HEK293 (cell line): ENCODE data around the gene NUAK1.

Source experiments
- CTCF ChIA-PET: fragments of 350-600 bp; formaldehyde crosslinking; extraction: SDS; loops from one replicate; lab custom pipeline; 2021; ENCODE audit warnings: antibody characterized with exemption; lab: Yijun Ruan, JAX
- POLR2A ChIA-PET: fragments of 300-600 bp; formaldehyde crosslinking; extraction: SDS; loops from one replicate; lab custom pipeline; 2020; ENCODE audit warnings: antibody characterized with exemption, inconsistent platforms; lab: Yijun Ruan, JAX
- H3K27ac ChIP-seq: fragments of 200-500 bp; sonication (Bioruptor generic); 2 replicates; pipeline ENCODE4 v1.5.1; 2014; ENCODE audit warnings: low read depth, low read length, control low read depth, inconsistent platforms; ENCODE audit errors: extremely low read depth
- H3K36me3 ChIP-seq, 2 experiments: fragments of 200-500 bp in 1 of 2; sonication (Bioruptor generic) in 1 of 2; 1 replicate in 1 of 2; 2 replicates in 1 of 2; pipeline ENCODE4 v1.5.1; 2014 to 2017; ENCODE audit warnings: inconsistent platforms in 2 of 2, low read length in 2 of 2; ENCODE audit not compliant: control insufficient read depth in 2 of 2, insufficient read depth in 1 of 2
- H3K4me1 ChIP-seq: fragments of 200-500 bp; sonication (Bioruptor generic); 2 replicates; pipeline ENCODE4 v1.5.1; 2014; ENCODE audit warnings: mild to moderate bottlenecking, low read length, inconsistent platforms; ENCODE audit not compliant: control insufficient read depth, insufficient read depth
- H3K4me3 ChIP-seq: 2 replicates; pipeline ENCODE4 v1.5.1; 2011; ENCODE audit warnings: low read depth, mild to moderate bottlenecking, control low read depth, low read length, moderate library complexity
- H3K9me3 ChIP-seq: fragments of 200-500 bp; sonication (Bioruptor generic); 2 replicates; pipeline ENCODE4 v1.5.1; 2014; ENCODE audit warnings: low read depth, low read length, inconsistent platforms; ENCODE audit not compliant: control insufficient read depth, insufficient read depth
- EGR2 ChIP-seq: fragments of 450-650 bp; formaldehyde crosslinking; IDR thresholded peaks from 2 replicates; pipeline ENCODE4 v1.5.1; 2016; ENCODE audit warnings: low read depth, missing biosample characterization, missing genetic modification characterization
- HOXA7 ChIP-seq: sonication (generic); formaldehyde crosslinking; IDR thresholded peaks from 2 replicates; pipeline ENCODE4 v1.8.1; 2022; ENCODE audit warnings: missing genetic modification reagents, borderline replicate concordance
- MZF1 ChIP-seq: fragments of 450-650 bp; formaldehyde crosslinking; IDR thresholded peaks from 2 replicates; pipeline ENCODE4 v1.5.1; 2017; ENCODE audit warnings: missing biosample characterization, missing genetic modification characterization, borderline replicate concordance
- PRDM10 ChIP-seq: fragments of 450-650 bp; formaldehyde crosslinking; IDR thresholded peaks from 2 replicates; pipeline ENCODE4 v1.5.1; 2016; ENCODE audit warnings: missing biosample characterization, missing genetic modification characterization
- RBAK ChIP-seq: fragments of 450-650 bp; formaldehyde crosslinking; IDR thresholded peaks from 2 replicates; pipeline ENCODE4 v1.5.1; 2016; ENCODE audit warnings: missing biosample characterization, missing genetic modification characterization
- SP2 ChIP-seq: fragments of 450-650 bp; formaldehyde crosslinking; IDR thresholded peaks from 2 replicates; pipeline ENCODE4 v1.5.1; 2016; ENCODE audit warnings: missing biosample characterization, missing genetic modification characterization
- TSHZ1 ChIP-seq: fragments of 450-650 bp; formaldehyde crosslinking; IDR thresholded peaks from 2 replicates; pipeline ENCODE4 v1.5.1; 2016; ENCODE audit warnings: missing biosample characterization, missing genetic modification characterization, borderline replicate concordance
- WT1 ChIP-seq: fragments of 450-650 bp; formaldehyde crosslinking; IDR thresholded peaks from 2 replicates; pipeline ENCODE4 v1.5.1; 2016; ENCODE audit warnings: missing biosample characterization, missing genetic modification characterization
- ZBTB20 ChIP-seq: fragments of 450-650 bp; formaldehyde crosslinking; IDR thresholded peaks from 2 replicates; pipeline ENCODE4 v1.5.1; 2016; ENCODE audit warnings: missing biosample characterization, missing genetic modification characterization
- ZNF133 ChIP-seq: fragments of 450-650 bp; formaldehyde crosslinking; IDR thresholded peaks from 2 replicates; pipeline ENCODE4 v1.5.1; 2016; ENCODE audit warnings: missing biosample characterization, missing genetic modification characterization
- ZNF174 ChIP-seq: fragments of 450-650 bp; formaldehyde crosslinking; IDR thresholded peaks from 2 replicates; pipeline ENCODE4 v1.5.0; 2017; ENCODE audit warnings: missing biosample characterization, mild to moderate bottlenecking, missing genetic modification characterization
- ZNF341 ChIP-seq: fragments of 450-650 bp; formaldehyde crosslinking; IDR thresholded peaks from 2 replicates; pipeline ENCODE4; 2016; ENCODE audit warnings: low read depth, missing biosample characterization, missing genetic modification characterization
- ZNF350 ChIP-seq: fragments of 450-650 bp; formaldehyde crosslinking; IDR thresholded peaks from 2 replicates; pipeline ENCODE4 v1.5.0; 2017; ENCODE audit warnings: missing biosample characterization, mild to moderate bottlenecking, missing genetic modification characterization
- ZNF366 ChIP-seq: fragments of 450-650 bp; formaldehyde crosslinking; conservative IDR thresholded peaks from 2 replicates; pipeline ENCODE4 v1.5.1; 2016; ENCODE audit warnings: missing biosample characterization, missing genetic modification characterization
- ZNF394 ChIP-seq: fragments of 450-650 bp; formaldehyde crosslinking; IDR thresholded peaks from 2 replicates; pipeline ENCODE4 v1.5.1; 2016; ENCODE audit warnings: missing biosample characterization, missing genetic modification characterization, mild to moderate bottlenecking, moderate library complexity, borderline replicate concordance
- ZNF501 ChIP-seq: fragments of 450-650 bp; formaldehyde crosslinking; IDR thresholded peaks from 2 replicates; pipeline ENCODE4 v1.5.1; 2016; ENCODE audit warnings: missing biosample characterization, missing genetic modification characterization
- ZNF510 ChIP-seq: fragments of 450-650 bp; formaldehyde crosslinking; IDR thresholded peaks from 2 replicates; pipeline ENCODE4 v1.5.1; 2018; ENCODE audit warnings: mild to moderate bottlenecking, missing genetic modification characterization, missing biosample characterization; ENCODE audit not compliant: insufficient replicate concordance
- ZNF530 ChIP-seq: fragments of 450-650 bp; formaldehyde crosslinking; IDR thresholded peaks from 2 replicates; pipeline ENCODE4 v1.5.1; 2016; ENCODE audit warnings: low read depth, missing biosample characterization, missing genetic modification characterization
- ZNF549 ChIP-seq: fragments of 450-650 bp; IDR thresholded peaks from 2 replicates; pipeline ENCODE4 v1.5.1; 2018; ENCODE audit warnings: missing biosample characterization, missing genetic modification characterization, mild to moderate bottlenecking, inconsistent platforms, moderate library complexity
- ZNF560 ChIP-seq: fragments of 450-650 bp; formaldehyde crosslinking; IDR thresholded peaks from 2 replicates; pipeline ENCODE4 v1.5.1; 2017; ENCODE audit warnings: missing biosample characterization, missing genetic modification characterization, borderline replicate concordance
- ZNF621 ChIP-seq: fragments of 450-650 bp; formaldehyde crosslinking; IDR thresholded peaks from 2 replicates; pipeline ENCODE4 v1.5.1; 2017; ENCODE audit warnings: missing biosample characterization, missing genetic modification characterization
- ZNF626 ChIP-seq: fragments of 450-650 bp; sonication (Bioruptor Pico); formaldehyde crosslinking; IDR thresholded peaks from 2 replicates; pipeline ENCODE4 v1.5.1; 2018; ENCODE audit warnings: missing biosample characterization, missing genetic modification characterization, inconsistent platforms
- ZNF645 ChIP-seq: fragments of 450-650 bp; formaldehyde crosslinking; IDR thresholded peaks from 2 replicates; pipeline ENCODE4; 2016; ENCODE audit warnings: missing biosample characterization, missing genetic modification characterization
- ZNF777 ChIP-seq: fragments of 450-650 bp; formaldehyde crosslinking; IDR thresholded peaks from 2 replicates; pipeline ENCODE4 v1.5.1; 2017; ENCODE audit warnings: missing biosample characterization, missing genetic modification characterization, borderline replicate concordance
- ZSCAN30 ChIP-seq: fragments of 450-650 bp; IDR thresholded peaks from 2 replicates; pipeline ENCODE4 v1.5.1; 2018; ENCODE audit warnings: missing biosample characterization, mild to moderate bottlenecking, missing genetic modification characterization, moderate library complexity

The NUAK1 gene

GRCh38 chr12:106049546-106049945 is 89.2 kb downstream of the NUAK1 start:
- CTCF ChIA-PET: interaction anchor here (0.6 kb wide), 1 partner anchor 361 kb away, joined by 3 read pairs; no protein-coding TSS in a partner anchor
- POLR2A ChIA-PET: no interaction called here

GRCh38 chr12:106049105-106049504 is 89.6 kb downstream of the NUAK1 start:
- CTCF ChIA-PET: no interaction called here
- Histone ChIP-seq H3K27ac (no peak overlapping the region), H3K36me3 (no peaks in the 10 kb centered on the region), H3K9me3 (no peaks in the 10 kb centered on the region), H3K4me1 (no peaks in the 10 kb centered on the region), H3K4me3 (no peak overlapping the region)
- POLR2A ChIA-PET: no interaction called here
- TF ChIP-seq HOXA7 (CRISPR knock-in tag) (no peak), ZNF394 (no peak), ZNF501 (tag by site-specific recombination) (no peak), ZNF341 (tag by site-specific recombination) (no peak)

More at GRCh38 chr12:106049546-106049945, 89.2 kb downstream of the NUAK1 start:
- H3K27ac ChIP-seq: no peak overlapping the region
- no peaks in the 10 kb centered on the region for H3K9me3 ChIP-seq
- TF ChIP-seq ZNF510 (tag by site-specific recombination) (no peak), TSHZ1 (no peak), WT1 (no peak), ZNF530 (tag by site-specific recombination) (no peak), RBAK (tag by site-specific recombination) (no peak), ZNF560 (tag by site-specific recombination) (no peak), ZBTB20 (tag by site-specific recombination) (no peak), ZSCAN30 (tag by site-specific recombination) (no peak)
- no peaks in the 10 kb centered on the region for H3K36me3 ChIP-seq
- no peaks in the 10 kb centered on the region for H3K4me1 ChIP-seq
- no peak overlapping the region for H3K4me3 ChIP-seq

GRCh38 chr12:106048676-106049075 is 90.1 kb downstream of the NUAK1 start:
- TF ChIP-seq ZNF777 (tag by site-specific recombination) (no peak), HOXA7 (CRISPR knock-in tag) (no peak), SP2 (no peak), EGR2 (tag by site-specific recombination) (no peak), ZNF626 (tag by site-specific recombination) (no peak), ZNF645 (tag by site-specific recombination) (no peak), ZNF549 (tag by site-specific recombination) (no peak), ZNF350 (tag by site-specific recombination) (no peak), ZNF621 (tag by site-specific recombination) (no peak), ZNF133 (tag by site-specific recombination) (no peak), MZF1 (tag by site-specific recombination) (no peak), ZNF174 (no peak), ZNF366 (tag by site-specific recombination) (no peak), PRDM10 (tag by site-specific recombination) (no peak)
- ChIA-PET CTCF (no interaction called here), POLR2A (no interaction called here)
- no peak overlapping the region for H3K27ac ChIP-seq
- H3K4me3 ChIP-seq: no peak overlapping the region
- H3K36me3 ChIP-seq: no peaks in the 10 kb centered on the region
- H3K9me3 ChIP-seq: no peaks in the 10 kb centered on the region
- H3K4me1 ChIP-seq: no peaks in the 10 kb centered on the region
